GM13977 (cell line): ENCODE data around the gene SH3RF1.

ENCODE experiments used
- DNase-seq: peaks from one replicate; pipeline ENCODE4 v3.0.0; 2012; ENCODE audit warnings: low spot score
- CTCF ChIP-seq: IDR thresholded peaks from 2 replicates; pipeline ENCODE4 v1.5.1; 2012; ENCODE audit warnings: mild to moderate bottlenecking, control low read depth; ENCODE audit not compliant: insufficient read depth; ENCODE audit errors: extremely low read depth, missing control alignments
- in situ Hi-C: fragments of 300-500 bp; cut with MboI; formaldehyde crosslinking; loops from one replicate; pipeline ENCODE4 v1.12.0; 2022; ENCODE audit warnings: low sequenced_read_pairs, low pct_unique_long_range_greater_than_20kb, mixed read lengths, inconsistent platforms; ENCODE audit not compliant: unreplicated experiment

SH3RF1 gene

GRCh38 chr4:169160825-169161224 lies 109.9 kb downstream of the SH3RF1 start:
- DNase-seq, result no peak
- TF ChIP-seq CTCF, result no peak
- in situ Hi-C loops, result no loop called here

GRCh38 chr4:169159624-169160171 lies 111.1 kb downstream of the SH3RF1 start:
- no peak for DNase-seq
- no peak for TF ChIP-seq CTCF
- in situ Hi-C loops, result no loop called here

- no peak for DNase-seq
- no peak for TF ChIP-seq CTCF
- in situ Hi-C loops, result no loop called here
Observed at GRCh38 chr4:169158861-169159260, 111.9 kb downstream of the SH3RF1 start.

- in situ Hi-C loops, result no loop called here
- no peak for DNase-seq
- TF ChIP-seq CTCF, result no peak
Observed at GRCh38 chr4:169158046-169158445, 112.7 kb downstream of the SH3RF1 start.

GRCh38 chr4:169156392-169156791 lies 114.4 kb downstream of the SH3RF1 start:
- no peak for TF ChIP-seq CTCF
- no peak for DNase-seq
- in situ Hi-C loops, result no loop called here

GRCh38 chr4:169154121-169154520 lies 116.6 kb downstream of the SH3RF1 start:
- no peak for DNase-seq
- TF ChIP-seq CTCF, result no peak
- in situ Hi-C loops, result no loop called here
